ENCODE measurements around the gene PRKN. TPM values are rescaled to one million over a fixed set of nuclear protein-coding genes. Genes with fewer than 3 reads are reported as not detected.

The PRKN gene
- total RNA-seq, 1 donor from 2014 or later: 4.9 TPM

GRCh38 chr6:162085561-162085960 is 642.0 kb downstream of the PRKN start:
- intact Hi-C loops (cut with DNase I): no loop called here
- Histone ChIP-seq H3K4me3 (no peak overlapping the region), H3K27me3 (no peaks in the 10 kb centered on the region), H3K27ac (no peak overlapping the region), H3K4me1 (no peaks in the 10 kb centered on the region), H3K36me3 (no peaks in the 10 kb centered on the region), H3K9me3 (no peaks in the 10 kb centered on the region)
- TF ChIP-seq POLR2AphosphoS5 (IDR thresholded peaks at IDR 0.05; ENCODE audit: insufficient read depth in 1 of 2, low read depth in 1 of 2) (no peak), CTCF (IDR thresholded peaks at IDR 0.05) (no peak), POLR2A (IDR thresholded peaks at IDR 0.05) (no peak)
- DNase-seq (ENCODE audit: extremely low spot score in 2 of 2): no peak

GRCh38 chr6:162082520-162082919 is 645.0 kb downstream of the PRKN start:
- intact Hi-C loops (cut with DNase I): no loop called here
- no peaks in the 10 kb centered on the region for H3K36me3 ChIP-seq
- no peak for TF ChIP-seq POLR2AphosphoS5 (IDR thresholded peaks at IDR 0.05; ENCODE audit: insufficient read depth in 1 of 2, low read depth in 1 of 2)
- no peak for TF ChIP-seq POLR2A (IDR thresholded peaks at IDR 0.05)

GRCh38 chr6:162078667-162079066 is 648.9 kb downstream of the PRKN start:
- H3K4me3 ChIP-seq: no peak overlapping the region
- no peaks in the 10 kb centered on the region for H3K27me3 ChIP-seq
- H3K27ac ChIP-seq: no peak overlapping the region
- no peaks in the 10 kb centered on the region for H3K4me1 ChIP-seq
- no peak for DNase-seq (ENCODE audit: extremely low spot score in 2 of 2)
- H3K36me3 ChIP-seq: no peaks in the 10 kb centered on the region
- TF ChIP-seq POLR2A (IDR thresholded peaks at IDR 0.05): no peak
- no peak for TF ChIP-seq CTCF (IDR thresholded peaks at IDR 0.05)
- no peak for TF ChIP-seq POLR2AphosphoS5 (IDR thresholded peaks at IDR 0.05; ENCODE audit: insufficient read depth in 1 of 2, low read depth in 1 of 2)
- intact Hi-C loops (cut with DNase I): no loop called here
- H3K9me3 ChIP-seq: no peaks in the 10 kb centered on the region

More at GRCh38 chr6:162082520-162082919, 645.0 kb downstream of the PRKN start:
- DNase-seq (ENCODE audit: extremely low spot score in 2 of 2): no peak
- Histone ChIP-seq H3K4me3 (no peak overlapping the region), H3K4me1 (no peaks in the 10 kb centered on the region), H3K27ac (no peak overlapping the region), H3K27me3 (no peaks in the 10 kb centered on the region), H3K9me3 (no peaks in the 10 kb centered on the region)

- Histone ChIP-seq H3K36me3 (no peaks in the 10 kb centered on the region), H3K27ac (no peak overlapping the region), H3K4me3 (no peak overlapping the region), H3K4me1 (no peaks in the 10 kb centered on the region), H3K9me3 (no peaks in the 10 kb centered on the region), H3K27me3 (no peaks in the 10 kb centered on the region)
- intact Hi-C loops (cut with DNase I): no loop called here
- no peak for DNase-seq (ENCODE audit: extremely low spot score in 2 of 2)
- no peak for TF ChIP-seq POLR2AphosphoS5 (IDR thresholded peaks at IDR 0.05; ENCODE audit: insufficient read depth in 1 of 2, low read depth in 1 of 2)
- TF ChIP-seq CTCF (IDR thresholded peaks at IDR 0.05): no peak
- TF ChIP-seq POLR2A (IDR thresholded peaks at IDR 0.05): no peak
These were observed 649.4 kb downstream of the PRKN start for GRCh38 chr6:162078126-162078525.

GRCh38 chr6:162076816-162077215 is 650.8 kb downstream of the PRKN start:
- TF ChIP-seq POLR2AphosphoS5 (IDR thresholded peaks at IDR 0.05; ENCODE audit: insufficient read depth in 1 of 2, low read depth in 1 of 2): no peak
- TF ChIP-seq CTCF (IDR thresholded peaks at IDR 0.05): no peak
- no peak for TF ChIP-seq POLR2A (IDR thresholded peaks at IDR 0.05)
- Histone ChIP-seq H3K9me3 (no peaks in the 10 kb centered on the region), H3K27me3 (no peaks in the 10 kb centered on the region), H3K36me3 (no peaks in the 10 kb centered on the region), H3K4me1 (no peaks in the 10 kb centered on the region), H3K4me3 (no peak overlapping the region), H3K27ac (no peak overlapping the region)
- no peak for DNase-seq (ENCODE audit: extremely low spot score in 2 of 2)
- intact Hi-C loops (cut with DNase I): no loop called here
